ENCODE measurements around the gene ARHGEF4.

ARHGEF4 gene

GRCh38 chr2:131040661-131041401 lies 204.1 kb downstream of the ARHGEF4 start:
- DNase-seq: no peak

- no peak for DNase-seq
These were observed 204.9 kb downstream of the ARHGEF4 start for GRCh38 chr2:131041402-131042147.

GRCh38 chr2:131042148-131042775 lies 205.5 kb downstream of the ARHGEF4 start:
- DNase-seq: no peak

- DNase-seq: no peak
These were observed 206.7 kb downstream of the ARHGEF4 start for GRCh38 chr2:131043199-131044074.

DNA sequence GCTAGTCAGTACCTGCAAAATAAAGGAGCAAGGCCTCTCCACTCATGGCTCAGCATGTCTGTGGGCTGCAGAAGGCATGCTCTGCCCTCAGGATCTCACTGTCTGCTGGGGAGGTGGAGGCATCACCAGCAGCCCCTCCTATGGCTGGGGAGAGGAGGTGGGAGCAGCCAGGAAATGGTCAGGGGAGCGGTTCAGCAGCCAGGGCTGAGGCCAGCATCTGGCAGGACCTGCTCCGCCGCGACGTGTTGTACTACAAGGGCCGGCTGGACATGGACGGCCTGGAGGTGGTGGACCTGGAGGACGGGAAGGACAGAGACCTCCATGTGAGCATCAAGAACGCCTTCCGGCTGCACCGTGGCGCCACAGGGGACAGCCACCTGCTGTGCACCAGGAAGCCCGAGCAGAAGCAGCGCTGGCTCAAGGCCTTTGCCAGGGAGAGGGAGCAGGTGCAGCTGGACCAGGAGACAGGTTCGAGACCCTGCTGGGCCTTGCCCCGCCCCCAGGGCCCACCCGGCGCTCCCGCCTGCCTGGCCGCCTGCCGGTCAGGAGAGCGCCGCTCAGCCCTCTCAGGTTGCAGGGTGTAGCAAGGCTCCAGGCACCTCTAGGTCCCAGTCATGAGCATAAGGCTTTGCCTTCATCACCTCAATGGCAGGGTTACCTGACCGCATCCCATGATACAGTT lies 207.5 kb downstream of the ARHGEF4 start:
- no peak for DNase-seq

GRCh38 chr2:131044757-131045150 lies 208.0 kb downstream of the ARHGEF4 start:
- DNase-seq: no peak

- no peak for DNase-seq
These were observed 208.7 kb downstream of the ARHGEF4 start for GRCh38 chr2:131045286-131046027.

GRCh38 chr2:131046028-131046917 lies 209.6 kb downstream of the ARHGEF4 start:
- DNase-seq: no peak

- no peak for DNase-seq
These were observed 210.4 kb downstream of the ARHGEF4 start for GRCh38 chr2:131046918-131047652.

GRCh38 chr2:131047920-131048560 lies 211.3 kb downstream of the ARHGEF4 start:
- no peak for DNase-seq

DNA sequence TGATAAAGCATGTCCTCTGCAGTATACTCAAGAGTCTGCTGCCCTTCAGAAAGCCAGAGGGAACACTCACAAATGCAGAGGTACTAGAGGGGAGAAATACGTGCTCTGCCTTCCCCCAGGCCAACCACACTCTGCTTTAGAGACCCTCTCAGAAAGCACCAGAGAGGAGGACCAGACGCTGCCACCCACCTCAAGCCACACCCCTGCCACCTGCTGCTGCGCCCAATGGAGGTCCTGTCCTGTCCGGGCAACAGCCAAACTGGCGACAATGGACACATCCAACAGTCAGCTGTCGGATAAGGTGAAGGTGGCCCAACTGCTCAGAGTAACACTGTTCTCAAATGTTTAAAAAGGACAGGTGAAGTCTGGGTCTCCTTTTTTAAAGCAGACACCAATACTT lies 211.9 kb downstream of the ARHGEF4 start:
- no peak for DNase-seq

GRCh38 chr2:131049150-131049718 lies 212.5 kb downstream of the ARHGEF4 start:
- no peak for DNase-seq

GRCh38 chr2:131050896-131051295 lies 214.2 kb downstream of the ARHGEF4 start:
- no peak for DNase-seq

DNA sequence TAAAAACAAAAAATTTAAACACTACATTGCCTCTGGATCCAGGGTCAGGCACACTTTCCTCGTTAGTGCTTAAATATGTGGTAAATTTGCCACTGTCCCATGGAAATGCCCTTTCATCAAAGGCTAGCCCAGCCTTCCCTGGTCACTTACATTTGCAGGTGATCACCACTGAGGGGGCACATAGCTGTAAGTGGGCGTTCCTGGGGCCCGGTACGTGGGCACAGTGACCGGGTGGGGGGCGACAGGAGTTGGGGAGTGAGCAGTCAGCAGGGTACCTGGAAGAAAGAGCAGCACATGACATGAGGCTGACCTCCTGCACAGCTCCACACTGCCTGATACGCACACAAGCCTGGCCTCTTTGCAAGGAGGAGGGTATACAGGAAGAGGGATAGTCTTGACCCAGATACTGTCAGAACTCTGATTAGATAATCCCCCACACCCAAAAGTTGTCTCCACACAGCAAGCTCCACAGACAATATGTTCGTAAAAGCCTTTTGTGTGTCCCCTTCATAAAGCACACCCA lies 216.1 kb downstream of the ARHGEF4 start:
- DNase-seq: no peak

- DNase-seq: no peak
These were observed 217.8 kb downstream of the ARHGEF4 start for GRCh38 chr2:131054488-131054887.

DNA sequence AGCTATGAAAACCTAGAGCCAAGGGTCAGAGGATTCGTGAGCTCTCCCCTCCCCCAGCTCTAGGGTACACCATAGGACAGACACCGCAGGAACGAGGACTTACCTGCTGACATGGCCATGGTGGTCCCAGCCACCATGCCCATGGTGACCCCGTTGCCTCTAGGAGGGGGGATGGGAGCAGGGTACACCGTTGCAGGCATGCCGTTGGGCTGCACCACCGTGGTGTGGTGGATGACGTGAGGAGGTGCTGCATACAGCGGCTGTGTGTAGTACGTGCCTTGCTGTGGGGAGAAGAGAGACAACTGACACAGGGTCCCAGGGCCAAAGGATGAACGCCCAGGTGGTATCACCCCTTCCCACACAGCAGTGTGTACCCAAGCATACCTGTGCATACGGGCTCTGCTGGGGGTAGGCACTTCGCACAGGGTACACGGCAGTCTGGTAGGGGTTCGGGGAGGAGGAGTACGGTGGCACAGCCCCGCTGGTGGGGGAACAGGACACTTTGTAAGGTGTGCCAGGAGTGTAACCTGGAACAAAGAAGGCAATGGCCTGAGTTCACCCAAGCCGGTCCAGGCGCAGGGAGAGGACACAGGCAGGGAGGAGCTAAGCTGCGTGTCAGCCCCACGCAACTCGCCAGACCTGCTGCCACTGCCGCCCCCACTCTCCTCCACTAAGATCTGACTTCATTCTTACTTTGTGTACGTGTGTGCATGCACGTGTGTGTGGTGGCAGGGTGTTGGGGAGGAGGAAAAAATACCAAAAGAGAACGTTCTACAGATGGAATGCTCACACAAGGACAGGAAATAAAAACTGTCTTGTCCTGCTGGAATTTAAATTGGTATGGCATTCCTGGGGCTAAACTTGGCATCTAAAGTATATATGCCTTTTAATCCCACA lies 218.7 kb downstream of the ARHGEF4 start:
- no peak for DNase-seq

GRCh38 chr2:131056204-131056931 lies 219.7 kb downstream of the ARHGEF4 start:
- no peak for DNase-seq

Data from CD4-positive, alpha-beta T cell treated with Interleukin-4 for 1 hour (primary cell).